ENCODE data around the gene EMX2.

DNA sequence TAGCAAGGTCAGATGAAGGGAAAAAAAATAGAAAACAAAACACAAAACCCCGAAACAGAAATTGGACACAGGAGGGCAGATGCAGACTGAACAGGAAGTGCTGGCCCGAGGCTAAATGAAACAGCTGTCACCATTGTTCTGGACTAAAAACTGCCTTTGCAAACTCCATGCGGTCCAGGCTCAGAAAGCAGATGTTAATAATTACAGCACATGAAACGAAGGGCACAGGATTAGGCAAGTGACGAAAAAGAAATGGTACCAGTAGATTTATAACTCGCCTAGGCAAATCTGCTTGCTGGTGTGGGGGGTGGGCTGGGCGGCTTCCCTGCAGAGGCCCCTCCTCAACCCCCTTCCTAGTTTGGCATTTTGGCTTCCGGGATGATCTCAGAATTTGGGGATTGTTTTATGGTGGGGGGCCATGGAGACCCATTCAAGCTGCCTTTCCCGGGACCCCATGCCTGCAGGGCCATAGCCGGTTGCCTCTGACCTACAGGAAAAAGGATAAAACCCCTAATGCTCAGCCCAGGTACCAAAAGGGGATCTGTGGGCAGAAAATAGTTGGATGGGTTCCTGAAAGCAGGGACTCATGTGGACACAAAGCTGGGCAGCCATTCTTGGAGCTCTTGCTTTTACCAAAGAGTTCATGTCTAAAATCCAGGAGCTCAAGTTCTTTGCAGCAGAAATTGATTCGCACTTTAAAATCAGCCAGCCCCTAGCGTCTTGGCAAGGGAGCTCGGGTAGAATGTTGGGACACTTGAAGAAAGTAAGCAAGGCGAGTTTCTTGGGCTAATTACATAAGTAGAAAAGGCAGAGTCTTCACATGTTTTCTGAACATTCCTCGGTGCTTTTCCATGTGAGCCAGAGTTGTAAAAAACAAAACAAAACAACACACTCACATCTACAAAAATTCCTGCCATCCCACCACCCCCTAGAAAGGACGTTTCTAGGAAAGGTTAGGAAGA is 39.0 kb upstream of the EMX2 start:
- no peak for TF ChIP-seq POLR2AphosphoS5 (IDR thresholded peaks at IDR 0.05)
- TF ChIP-seq, protein P1, sequence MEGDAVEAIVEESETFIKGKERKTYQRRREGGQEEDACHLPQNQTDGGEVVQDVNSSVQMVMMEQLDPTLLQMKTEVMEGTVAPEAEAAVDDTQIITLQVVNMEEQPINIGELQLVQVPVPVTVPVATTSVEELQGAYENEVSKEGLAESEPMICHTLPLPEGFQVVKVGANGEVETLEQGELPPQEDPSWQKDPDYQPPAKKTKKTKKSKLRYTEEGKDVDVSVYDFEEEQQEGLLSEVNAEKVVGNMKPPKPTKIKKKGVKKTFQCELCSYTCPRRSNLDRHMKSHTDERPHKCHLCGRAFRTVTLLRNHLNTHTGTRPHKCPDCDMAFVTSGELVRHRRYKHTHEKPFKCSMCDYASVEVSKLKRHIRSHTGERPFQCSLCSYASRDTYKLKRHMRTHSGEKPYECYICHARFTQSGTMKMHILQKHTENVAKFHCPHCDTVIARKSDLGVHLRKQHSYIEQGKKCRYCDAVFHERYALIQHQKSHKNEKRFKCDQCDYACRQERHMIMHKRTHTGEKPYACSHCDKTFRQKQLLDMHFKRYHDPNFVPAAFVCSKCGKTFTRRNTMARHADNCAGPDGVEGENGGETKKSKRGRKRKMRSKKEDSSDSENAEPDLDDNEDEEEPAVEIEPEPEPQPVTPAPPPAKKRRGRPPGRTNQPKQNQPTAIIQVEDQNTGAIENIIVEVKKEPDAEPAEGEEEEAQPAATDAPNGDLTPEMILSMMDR (IDR thresholded peaks at IDR 0.05) = no peak
- TF ChIP-seq POLR2A (IDR thresholded peaks at IDR 0.05) = no peak

Data from gastroesophageal sphincter (tissue), 3 donors.